K562 (cell line): ENCODE data around the gene FBXL13. TPM values are rescaled to one million over a fixed set of nuclear protein-coding genes. Genes with fewer than 3 reads are reported as not detected.
A peak's percentile ranks its signal among the peaks of the same experiment; 100 is the strongest.

Experiments used
- ATAC-seq: fragments of 200-7000 bp; cut with Tn5 transposase; 3 replicates; pipeline ENCODE4 v1.9.1; 2020; ENCODE audit warnings: moderate library complexity
- BruUV-seq: library from RNA; stranded (reverse); fragments of 400-500 nt; replicated peaks from 2 replicates; lab custom pipeline; 2021; lab: Mats Ljungman, UMichigan
- CTCF ChIA-PET: fragments of 300-600 bp; formaldehyde crosslinking; extraction: SDS; loops from one replicate; lab custom pipeline; 2021; ENCODE audit warnings: low intra/inter-chr PET ratio; lab: Yijun Ruan, JAX
- POLR2A ChIA-PET: fragments of 300-600, 350-650 bp; sonication (Branson Sonifier 250); formaldehyde crosslinking; extraction: SDS; loops from one replicate; lab custom pipeline; 2021; ENCODE audit warnings: antibody characterized with exemption, inconsistent platforms; lab: Yijun Ruan, JAX
- DNase-seq, 4 experiments: peaks; one replicate each; pipeline versions ENCODE4 v3.0.0 to v3.0.0-alpha.2; 2011 to 2018; ENCODE audit warnings: low spot score in 3 of 4, mixed read lengths in 3 of 4; ENCODE audit errors: extremely low read depth in 1 of 4
- FAIRE-seq: peaks from 2 replicates; lab custom pipeline; 2011; peaks lifted over from hg19 to GRCh38; lab: Jason Lieb, UNC
- H2AFZ ChIP-seq: 2 replicates; pipeline ENCODE4 v1.6.0; 2011; ENCODE audit warnings: low read depth, low read length, control low read depth, inconsistent platforms
- H3K27ac ChIP-seq: fragments of 200-600 bp; 3 replicates; pipeline ENCODE4 v1.8.0; 2011; ENCODE audit warnings: low read depth, mild to moderate bottlenecking, control low read depth, inconsistent platforms, low read length, moderate library complexity, mixed read lengths; ENCODE audit errors: extremely low read depth
- H3K27me3 ChIP-seq, 2 experiments: fragments of 300-600 bp in 1 of 2; 2 replicates in 1 of 2; 3 replicates in 1 of 2; pipeline versions ENCODE4 v1.6.0 to v1.8.0; 2011; ENCODE audit warnings: inconsistent platforms in 2 of 2, low read length in 2 of 2, mild to moderate bottlenecking in 1 of 2, mixed read lengths in 1 of 2, moderate library complexity in 1 of 2; ENCODE audit not compliant: control insufficient read depth in 2 of 2, insufficient read depth in 2 of 2
- H3K36me3 ChIP-seq: fragments of 300-600 bp; 3 replicates; pipeline ENCODE4 v1.8.0; 2011; ENCODE audit warnings: mild to moderate bottlenecking, low read length, inconsistent platforms; ENCODE audit not compliant: control insufficient read depth, insufficient read depth
- H3K4me1 ChIP-seq, 2 experiments: fragments of 200-600 bp in 1 of 2; replicated peaks in 1 of 2; 2 replicates in 1 of 2; 3 replicates in 1 of 2; pipeline versions ENCODE4 v1.5.1 to v1.8.0; 2011; ENCODE audit warnings: inconsistent platforms in 2 of 2, low read length in 2 of 2, mild to moderate bottlenecking in 1 of 2, mixed read lengths in 1 of 2, moderate library complexity in 1 of 2; ENCODE audit not compliant: control insufficient read depth in 2 of 2, insufficient read depth in 2 of 2
- H3K4me2 ChIP-seq: 2 replicates; pipeline ENCODE4 v1.6.1; 2011; ENCODE audit warnings: low read length, control low read depth, inconsistent platforms, mixed read lengths; ENCODE audit not compliant: insufficient read depth
- H3K4me3 ChIP-seq: fragments of 200-600 bp; sonication (generic), shearing (Covaris generic); 2 replicates; pipeline ENCODE4 v1.5.1; 2016; ENCODE audit warnings: control low read depth, inconsistent platforms
- H3K79me2 ChIP-seq: fragments of 200-600 bp; 3 replicates; pipeline ENCODE4 v1.8.0; 2011; ENCODE audit warnings: low read length, inconsistent platforms; ENCODE audit not compliant: control insufficient read depth, insufficient read depth
- H3K9ac ChIP-seq, 2 experiments: 2 replicates each; pipeline versions ENCODE4 v1.6.0 to v1.6.1; 2011; ENCODE audit warnings: low read depth in 2 of 2, low read length in 2 of 2, control low read depth in 1 of 2, inconsistent platforms in 1 of 2, mild to moderate bottlenecking in 1 of 2, mixed read lengths in 1 of 2; ENCODE audit not compliant: insufficient read depth in 1 of 2
- H3K9me1 ChIP-seq: one replicate; pipeline ENCODE4 v1.6.0; 2011; ENCODE audit warnings: inconsistent platforms, mild to moderate bottlenecking, low read length, moderate library complexity; ENCODE audit not compliant: control insufficient read depth, insufficient read depth
- H3K9me3 ChIP-seq: replicated peaks from 2 replicates; pipeline ENCODE4 v1.5.1; 2011; ENCODE audit warnings: low read depth, low read length, inconsistent platforms; ENCODE audit not compliant: control insufficient read depth, insufficient read depth
- H4K20me1 ChIP-seq: replicated peaks from 2 replicates; pipeline ENCODE4 v1.6.1; 2011; ENCODE audit warnings: low read length, inconsistent platforms, mixed read lengths; ENCODE audit not compliant: control insufficient read depth, insufficient read depth
- C11orf30 ChIP-seq: fragments of 450-650 bp; IDR thresholded peaks from 2 replicates; pipeline ENCODE4 v1.6.1; 2016; ENCODE audit warnings: low read depth, mild to moderate bottlenecking
- ZNF316 ChIP-seq: fragments of 450-650 bp; IDR thresholded peaks from 2 replicates; pipeline ENCODE4 v1.6.1; 2016
- ZNF398 ChIP-seq: fragments of 250-450 bp; sonication (Bioruptor Pico); IDR thresholded peaks from 2 replicates; pipeline ENCODE4 v1.8.0; 2021; ENCODE audit warnings: moderate library complexity, mild to moderate bottlenecking, inconsistent platforms
- ZNF551 ChIP-seq: fragments of 250-450 bp; sonication (Bioruptor Pico); IDR thresholded peaks from 2 replicates; pipeline ENCODE4 v1.5.0; 2021; ENCODE audit warnings: mild to moderate bottlenecking, moderate library complexity
- WGBS: fragments of 100-300 bp; shearing (Covaris generic); methylation state at CpG from one replicate; pipeline ENCODE4 v1.1.6; 2016; ENCODE audit warnings: low coverage, mixed read lengths; ENCODE audit not compliant: insufficient coverage; ENCODE audit errors: missing lambda C conversion rate; 5-methylcytosine and 5-hydroxymethylcytosine counted together
- in situ Hi-C: fragments of 300-500 bp; cut with MboI; formaldehyde crosslinking; loops from 4 replicates; pipeline ENCODE4 v1.15.0; 2018; ENCODE audit warnings: inconsistent platforms, mixed read lengths
- intact Hi-C: fragments of 100-400 bp; cut with micrococcal nuclease; formaldehyde crosslinking; loops from 2 replicates; pipeline ENCODE4 v1.14.2; 2022
- polyA plus RNA-seq, 8 experiments: library from polyadenylated mRNA; depleted of rRNA in 4 of 8; stranded (reverse) in 5 of 8; unstranded in 3 of 8; fragments of >200 nt; fragmentation: Nextera tagmentation in 2 of 8; fragmentation: Illumina TruSeq in 1 of 8; extraction: Ambion mirVana in 2 of 8; extraction: Trizol in 1 of 8; gene quantifications; 2 replicates each; pipeline versions ENCODE4 v1.2.1 to v1.2.3, GENCODE V29; 2011 to 2014; ENCODE audit warnings: inconsistent platforms in 1 of 8, missing spikeins in 1 of 8
- total RNA-seq, 7 experiments: library from RNA; depleted of rRNA in 6 of 7; stranded (reverse); fragments of >200 nt in 6 of 7; fragmentation: Illumina TruSeq in 2 of 7; extraction: Trizol in 2 of 7; gene quantifications; 2 replicates each; pipeline versions ENCODE4 v1.2.1 to v1.2.3, GENCODE V29; 2011 to 2021; ENCODE audit warnings: low replicate concordance in 1 of 7

FBXL13 gene
- total and polyA plus RNA-seq, 9 of the 15 experiments (the other 6 are each of a cell fraction or from before 2014, with no cell fraction given), result 16.3 to 55.0 (median 25.4) TPM

DNA sequence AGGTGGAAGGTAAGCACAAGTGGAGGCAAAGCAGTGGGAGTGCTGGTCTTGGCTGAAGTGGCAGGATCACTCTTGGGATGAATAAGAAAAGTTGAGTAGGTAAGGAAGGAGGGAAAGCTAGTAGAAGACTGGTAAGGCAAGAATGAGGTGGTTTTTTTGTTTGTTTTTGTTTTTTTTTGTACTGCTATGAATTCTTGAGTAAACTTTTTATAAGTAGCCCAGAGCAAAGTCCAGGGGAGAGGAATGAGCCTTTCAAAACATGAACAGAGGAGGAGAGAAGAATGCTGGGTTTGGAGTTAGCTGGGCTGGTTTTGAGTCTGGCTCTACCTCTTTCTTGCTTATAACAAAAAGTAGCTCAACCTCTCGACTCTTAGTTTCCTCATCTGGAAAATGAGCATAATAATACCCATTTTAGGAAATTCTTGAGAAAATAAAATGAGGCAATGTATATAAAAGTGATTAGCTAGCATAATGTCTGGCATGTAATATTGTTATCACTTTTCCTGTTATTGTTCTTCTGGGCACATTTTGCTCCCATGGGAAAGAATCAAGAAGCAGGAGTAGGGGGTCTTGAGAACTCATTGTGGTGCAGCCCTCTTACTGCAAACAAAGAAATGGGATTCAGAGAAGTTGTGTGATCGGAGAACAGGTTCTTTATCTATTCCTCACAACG is 185.9 kb downstream of the FBXL13 start:
- CTCF ChIA-PET, result no interaction called here
- H3K79me2 ChIP-seq, result no peaks in the 10 kb centered on the region
- BruUV-seq, result no TSS peak
- H3K9ac ChIP-seq, result no peak overlapping the region
- TF ChIP-seq ZNF398 (CRISPR knock-in tag) (no peak), C11orf30 (peak; percentile 31; the same call in 1 of the 2 replicates), ZNF316 (peak; percentile 42; the same call in 1 of the 2 replicates), ZNF551 (CRISPR knock-in tag) (no peak)
- TF ChIP-seq, all 486 proteins: peak for 2
- no peak overlapping the region for H3K27ac ChIP-seq
- no peak overlapping the region for H3K4me3 ChIP-seq
- H4K20me1 ChIP-seq, result no peaks in the 10 kb centered on the region
- no peak overlapping the region for H3K4me2 ChIP-seq
- 71% methylated on average over 3 of the region's 3 CpGs for WGBS
- H3K36me3 ChIP-seq, result peaks cover 11% of the 10 kb centered on the region
- no peak overlapping the region for H2AFZ ChIP-seq
- intact Hi-C loops, result no loop called here
- POLR2A ChIA-PET, result interaction anchor here (1.1 to 2.0 kb wide), 2 partner anchors 11 to 14 kb away, joined by 3 to 5 read pairs; no protein-coding TSS in a partner anchor
- H3K27me3 ChIP-seq, result no peaks in the 10 kb centered on the region
- ATAC-seq (no peak), FAIRE-seq (no peak), DNase-seq (no peak)
- H3K9me3 ChIP-seq, result no peaks in the 10 kb centered on the region
- in situ Hi-C loops, result no loop called here
- peaks cover 3 to 29% of the 10 kb centered on the region in 2 experiments; a peak in 4 of 5 replicates for H3K4me1 ChIP-seq
- H3K9me1 ChIP-seq, result no peaks in the 10 kb centered on the region
